Activated CD4-positive, alpha-beta T cell treated with anti-CD3 and anti-CD28 coated beads for 36 hours (primary cell): Measurements from ENCODE around the gene LDLRAD4. TPM values are rescaled to one million over a fixed set of nuclear protein-coding genes. Genes with fewer than 3 reads are reported as not detected.

Source experiments
- ATAC-seq: fragments of 200-7000 bp; cut with Tn5 transposase; one replicate; pipeline ENCODE4 v1.10.0; 2021; ENCODE audit warnings: mild to moderate bottlenecking, moderate library complexity
- CTCF ChIA-PET: fragments of 350-600 bp; sonication (Branson Sonifier 250); formaldehyde crosslinking; loops from one replicate; lab custom pipeline; 2021; ENCODE audit warnings: antibody characterized with exemption; lab: Charles Lee
- POLR2A ChIA-PET: fragments of 350-600 bp; sonication (Branson Sonifier 250); formaldehyde crosslinking; loops from one replicate; lab custom pipeline; 2021; ENCODE audit warnings: antibody characterized with exemption, inconsistent platforms; lab: Charles Lee
- DNase-seq: peaks from one replicate; pipeline ENCODE4 v3.0.0-alpha.2; 2020
- H3K27ac Mint-ChIP-seq: one replicate; pipeline ENCODE4 v1.8.0; 2021; ENCODE audit warnings: mixed read lengths
- H3K27me3 Mint-ChIP-seq: one replicate; pipeline ENCODE4 v1.8.0; 2021; ENCODE audit warnings: mixed read lengths
- H3K36me3 Mint-ChIP-seq: one replicate; pipeline ENCODE4 v1.8.0; 2021; ENCODE audit warnings: low read depth, mixed read lengths
- H3K4me1 Mint-ChIP-seq: one replicate; pipeline ENCODE4 v1.8.0; 2021; ENCODE audit warnings: mixed read lengths
- H3K4me3 Mint-ChIP-seq: one replicate; pipeline ENCODE4 v1.8.0; 2021; ENCODE audit warnings: mild to moderate bottlenecking, moderate library complexity, mixed read lengths
- H3K9me3 Mint-ChIP-seq: one replicate; pipeline ENCODE4 v1.8.0; 2021; ENCODE audit warnings: low read depth, mixed read lengths
- intact Hi-C, 2 experiments: fragments of 100-400 bp; cut with DNase I in 1 of 2; cut with micrococcal nuclease in 1 of 2; formaldehyde crosslinking; loops; one replicate each; pipeline versions ENCODE4 v1.14.2 to v1.15.1; 2022 to 2024; cut with DNase I, micrococcal nuclease
- total RNA-seq, 2 experiments: library from RNA; stranded (reverse); gene quantifications; one replicate each; pipeline ENCODE4 v1.2.3, GENCODE V29; 2021

Gene LDLRAD4
- total RNA-seq, 2 experiments from 2014 or later: 29.3 to 32.2 TPM

DNA sequence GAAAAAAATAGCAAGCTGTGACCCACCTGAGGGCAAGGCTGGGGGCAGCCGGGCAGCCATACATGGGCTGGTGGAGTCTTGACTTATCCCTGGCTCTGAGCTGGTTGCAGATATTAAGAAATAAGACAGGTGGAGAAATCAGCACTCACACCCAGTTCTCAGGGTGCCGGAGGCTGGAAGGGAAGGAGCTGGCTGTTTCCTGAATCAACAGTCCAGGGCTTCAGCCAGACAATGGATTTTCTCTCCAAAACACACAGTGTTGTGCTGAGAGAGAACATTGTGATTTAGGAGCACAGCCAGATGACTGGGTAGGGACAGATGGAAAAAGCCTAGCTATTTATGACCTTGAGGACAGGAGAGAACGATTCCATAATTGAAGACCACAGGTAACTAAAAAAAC lies 208.8 kb downstream of the LDLRAD4 start:
- ATAC-seq (no peak), DNase-seq (no peak)
- no peaks in the 10 kb centered on the region for H3K27me3 Mint-ChIP-seq
- intact Hi-C loops: no loop called here
- ChIA-PET POLR2A (interaction anchor here (0.6 to 0.8 kb wide), 2 partner anchors 138 to 160 kb away, joined by 3 read pairs; no protein-coding TSS in a partner anchor), CTCF (interaction anchor here (0.9 to 2.2 kb wide), 2 partner anchors 9 to 11 kb away, joined by 3 to 10 read pairs; no protein-coding TSS in a partner anchor)
- peaks cover 1% of the 10 kb centered on the region for H3K36me3 Mint-ChIP-seq
- peaks cover 37% of the 10 kb centered on the region for H3K4me1 Mint-ChIP-seq
- no peaks in the 10 kb centered on the region for H3K9me3 Mint-ChIP-seq
- no peak overlapping the region for H3K27ac Mint-ChIP-seq
- H3K4me3 Mint-ChIP-seq: no peak overlapping the region

DNA sequence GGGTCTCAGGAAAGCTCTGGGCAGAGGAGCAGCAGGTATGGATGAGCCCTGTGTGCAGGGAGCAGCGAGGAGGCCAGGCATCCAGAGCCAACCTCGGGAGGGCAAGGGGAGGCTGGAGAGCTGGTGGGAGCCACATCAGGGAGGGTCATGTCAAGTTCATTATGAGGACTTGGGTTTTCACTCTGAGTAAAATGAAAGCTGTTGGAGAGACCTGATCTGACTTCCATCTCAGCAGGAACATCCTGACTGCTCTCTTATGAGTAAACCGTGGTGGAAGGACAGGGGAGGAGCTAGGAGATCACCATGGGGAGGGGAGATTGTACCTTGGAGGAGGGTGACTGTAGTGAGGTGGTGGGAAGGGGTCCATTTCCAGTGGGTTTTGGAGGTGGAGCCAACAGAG lies 209.8 kb downstream of the LDLRAD4 start:
- DNase-seq (no peak), ATAC-seq (peak; percentile 45)
- ChIA-PET CTCF (interaction anchor here (0.9 to 2.2 kb wide), 2 partner anchors 10 kb away, joined by 3 to 10 read pairs; no protein-coding TSS in a partner anchor), POLR2A (no interaction called here)
- intact Hi-C loops: no loop called here
- H3K4me1 Mint-ChIP-seq: peaks cover 43% of the 10 kb centered on the region
- no peaks in the 10 kb centered on the region for H3K27me3 Mint-ChIP-seq
- H3K27ac Mint-ChIP-seq: no peak overlapping the region
- no peak overlapping the region for H3K4me3 Mint-ChIP-seq
- no peaks in the 10 kb centered on the region for H3K9me3 Mint-ChIP-seq
- H3K36me3 Mint-ChIP-seq: peaks cover 1% of the 10 kb centered on the region

DNA sequence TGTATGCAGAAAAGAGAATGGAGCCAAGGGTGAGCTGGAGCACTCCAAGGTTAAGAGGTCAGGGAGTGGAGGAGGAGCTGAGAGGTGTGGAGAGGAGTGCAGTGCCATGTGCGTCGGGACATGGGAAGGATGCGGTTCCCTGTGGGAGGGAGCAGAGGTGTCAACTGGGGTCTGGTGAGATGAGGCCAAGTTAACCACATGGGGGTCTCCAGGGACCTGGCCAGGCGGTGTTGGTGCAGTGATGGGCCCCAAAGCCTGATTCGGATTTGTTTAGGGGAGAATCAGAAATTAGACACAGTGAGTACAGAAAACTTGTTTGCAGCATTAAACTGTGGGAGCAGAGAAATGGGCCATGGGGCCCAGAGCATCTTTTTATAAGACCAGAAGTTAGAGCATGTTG lies 210.5 kb downstream of the LDLRAD4 start:
- no peak overlapping the region for H3K27ac Mint-ChIP-seq
- no peaks in the 10 kb centered on the region for H3K27me3 Mint-ChIP-seq
- ChIA-PET CTCF (interaction anchor here (0.6 to 2.2 kb wide), 2 partner anchors 9 to 338 kb away, joined by 3 to 10 read pairs; no protein-coding TSS in a partner anchor), POLR2A (no interaction called here)
- no peak overlapping the region for H3K4me3 Mint-ChIP-seq
- no peak for DNase-seq
- no peaks in the 10 kb centered on the region for H3K9me3 Mint-ChIP-seq
- intact Hi-C loops: no loop called here
- H3K4me1 Mint-ChIP-seq: peaks cover 50% of the 10 kb centered on the region
- no peaks in the 10 kb centered on the region for H3K36me3 Mint-ChIP-seq
- ATAC-seq: no peak

DNA sequence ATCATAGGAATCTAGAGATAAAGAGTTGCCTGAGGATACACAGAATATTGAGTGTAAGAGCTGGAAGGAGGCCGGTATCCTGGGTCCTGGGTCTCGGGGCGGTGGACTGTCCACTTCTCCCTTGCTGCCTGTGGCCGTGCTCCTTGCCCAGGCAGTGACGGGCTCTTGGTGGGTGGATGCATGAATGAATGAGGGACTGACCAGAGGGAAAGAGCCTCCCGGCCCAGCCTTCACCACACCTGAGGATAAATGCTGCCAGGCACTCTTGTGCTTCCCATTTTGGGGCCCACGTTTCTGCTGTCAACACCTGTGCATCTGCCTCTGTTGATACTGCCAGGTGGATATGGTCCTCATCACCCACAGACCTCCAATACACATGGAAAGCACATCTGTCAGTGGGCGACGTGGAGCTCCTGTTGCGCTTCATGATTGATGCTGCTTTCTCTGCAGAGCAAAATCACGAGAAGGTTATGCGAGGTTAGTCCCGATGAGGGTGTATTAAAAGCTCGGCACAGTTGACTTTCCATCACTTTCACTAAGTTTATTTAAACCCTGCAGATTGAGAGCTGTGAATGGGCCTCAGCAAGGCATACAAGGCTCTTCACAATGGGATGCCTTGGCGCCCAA lies 211.4 kb downstream of the LDLRAD4 start:
- Mint-ChIP-seq H3K9me3 (no peaks in the 10 kb centered on the region), H3K27me3 (no peaks in the 10 kb centered on the region), H3K4me3 (no peak overlapping the region), H3K27ac (no peak overlapping the region), H3K36me3 (no peaks in the 10 kb centered on the region), H3K4me1 (peaks cover 44% of the 10 kb centered on the region)
- intact Hi-C loops: loop anchor here in 1 of 2 experiments (10.0 kb wide), 1 partner anchor 185 kb away; no protein-coding TSS in a partner anchor
- CTCF ChIA-PET: no interaction called here
- DNase-seq (no peak), ATAC-seq (no peak)
- POLR2A ChIA-PET: no interaction called here

DNA sequence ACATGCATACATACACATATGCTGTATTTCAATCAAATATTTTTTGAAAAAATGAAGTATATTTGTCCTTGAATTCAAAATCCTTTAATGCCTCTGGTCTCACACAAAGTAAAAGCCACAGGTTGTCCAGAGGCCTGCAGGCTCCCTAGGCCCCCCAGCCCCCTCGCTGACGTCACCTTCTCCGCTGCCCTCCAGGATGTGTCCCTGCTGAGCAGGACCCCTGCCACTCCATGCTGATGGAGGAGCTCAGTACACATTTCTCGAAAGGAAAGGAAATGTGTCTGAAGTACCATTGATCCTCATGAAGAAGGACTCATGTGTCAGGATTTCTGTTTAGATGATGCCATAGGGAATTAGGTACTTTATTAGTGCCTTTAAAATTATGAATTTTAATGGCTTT lies 212.1 kb downstream of the LDLRAD4 start:
- no peaks in the 10 kb centered on the region for H3K9me3 Mint-ChIP-seq
- no peaks in the 10 kb centered on the region for H3K27me3 Mint-ChIP-seq
- CTCF ChIA-PET: no interaction called here
- no peak for DNase-seq
- H3K36me3 Mint-ChIP-seq: no peaks in the 10 kb centered on the region
- intact Hi-C loops: loop anchor here in 1 of 2 experiments (10.0 kb wide), 1 partner anchor 184 kb away; no protein-coding TSS in a partner anchor
- peaks cover 44% of the 10 kb centered on the region for H3K4me1 Mint-ChIP-seq
- no peak for ATAC-seq
- H3K27ac Mint-ChIP-seq: no peak overlapping the region
- H3K4me3 Mint-ChIP-seq: no peak overlapping the region
- POLR2A ChIA-PET: no interaction called here

DNA sequence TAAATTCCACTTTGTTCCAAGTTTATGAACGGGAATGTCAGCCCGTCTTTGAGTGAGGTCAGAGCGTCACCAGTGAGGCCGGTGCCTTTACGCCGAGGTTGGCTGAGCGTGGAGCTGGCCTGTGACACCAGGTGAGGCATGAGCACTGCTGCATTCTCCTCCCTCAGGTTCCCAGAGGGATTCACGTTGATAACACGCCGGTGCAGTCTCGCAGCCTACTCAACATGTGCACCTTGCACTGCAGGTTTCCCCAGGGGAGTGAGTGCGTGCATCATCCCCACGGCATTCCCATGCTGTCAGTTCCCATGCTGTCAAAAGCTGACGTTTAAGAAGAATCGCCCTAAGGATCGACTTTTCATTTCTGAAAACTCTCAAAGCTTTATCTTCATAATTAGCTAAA lies 213.3 kb downstream of the LDLRAD4 start:
- Mint-ChIP-seq H3K27me3 (no peaks in the 10 kb centered on the region), H3K27ac (no peak overlapping the region), H3K4me3 (no peak overlapping the region), H3K4me1 (peaks cover 49% of the 10 kb centered on the region), H3K9me3 (no peaks in the 10 kb centered on the region), H3K36me3 (no peaks in the 10 kb centered on the region)
- POLR2A ChIA-PET: interaction anchor here (0.6 kb wide), 1 partner anchor 159 kb away, joined by 4 read pairs; no protein-coding TSS in a partner anchor
- ATAC-seq: no peak
- no peak for DNase-seq
- CTCF ChIA-PET: no interaction called here
- intact Hi-C loops: loop anchor here (2.0 to 10.0 kb wide), 3 partner anchors 15 to 183 kb away; no protein-coding TSS in a partner anchor

DNA sequence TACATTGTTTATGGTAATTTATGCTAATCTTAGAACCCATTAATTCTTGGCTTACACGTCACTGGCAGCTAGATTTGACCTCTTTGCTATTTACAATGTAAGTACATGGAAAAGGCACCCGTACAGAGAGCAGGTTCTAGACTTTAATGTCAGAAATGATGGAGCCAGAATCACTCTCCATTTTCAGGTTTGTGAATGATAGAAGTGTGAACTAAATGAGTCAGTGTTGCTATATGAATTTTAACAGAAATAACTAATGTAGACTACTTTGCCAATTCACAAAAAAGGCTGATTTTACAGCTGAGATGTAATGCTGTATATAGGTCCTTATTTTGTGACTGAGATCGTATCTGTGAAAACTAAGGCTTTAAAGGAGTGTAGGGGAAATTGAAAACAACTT lies 214.6 kb downstream of the LDLRAD4 start:
- peak; percentile 70 for ATAC-seq
- no peak overlapping the region for H3K4me3 Mint-ChIP-seq
- CTCF ChIA-PET: interaction anchor here (0.8 to 1.5 kb wide), 2 partner anchors 31 to 274 kb away, joined by 3 read pairs; no protein-coding TSS in a partner anchor

DNA sequence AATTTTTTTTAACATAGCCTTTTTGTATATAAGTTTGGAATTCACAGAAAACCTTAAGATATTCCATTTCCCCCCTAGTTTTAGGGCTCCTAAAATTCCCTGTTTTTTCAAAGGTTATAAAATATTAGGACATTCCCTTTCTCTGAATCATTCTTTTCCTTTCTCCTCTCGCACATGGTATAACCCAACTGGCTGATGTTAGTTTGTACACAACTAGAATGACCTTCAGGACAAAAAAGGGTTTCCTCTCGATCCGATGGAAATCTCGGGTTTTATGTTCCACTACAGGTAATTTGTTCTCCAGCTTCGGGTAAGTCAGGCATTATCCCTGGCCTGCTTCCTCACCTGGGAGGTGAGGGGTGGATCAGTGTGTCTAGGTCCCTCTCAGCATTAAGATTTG lies 215.1 kb downstream of the LDLRAD4 start:
- intact Hi-C loops: loop anchor here (1.0 to 10.0 kb wide), 5 partner anchors 17 to 181 kb away; no protein-coding TSS in a partner anchor
- ChIA-PET CTCF (interaction anchor here (0.8 to 1.7 kb wide), 3 partner anchors 30 to 274 kb away, joined by 3 to 4 read pairs (median 3); no protein-coding TSS in a partner anchor), POLR2A (interaction anchor here (0.7 to 1.1 kb wide), 2 partner anchors 57 to 175 kb away, joined by 3 read pairs; no protein-coding TSS in a partner anchor)
- no peak overlapping the region for H3K4me3 Mint-ChIP-seq
- no peaks in the 10 kb centered on the region for H3K36me3 Mint-ChIP-seq
- no peak for DNase-seq
- H3K27me3 Mint-ChIP-seq: no peaks in the 10 kb centered on the region
- no peak overlapping the region for H3K27ac Mint-ChIP-seq
- H3K4me1 Mint-ChIP-seq: peaks cover 58% of the 10 kb centered on the region
- no peak for ATAC-seq
- H3K9me3 Mint-ChIP-seq: no peaks in the 10 kb centered on the region

More for the DNA sequence above, 214.6 kb downstream of the LDLRAD4 start:
- no peaks in the 10 kb centered on the region for H3K27me3 Mint-ChIP-seq
- peaks cover 58% of the 10 kb centered on the region for H3K4me1 Mint-ChIP-seq
- no peaks in the 10 kb centered on the region for H3K36me3 Mint-ChIP-seq
- POLR2A ChIA-PET: interaction anchor here (0.6 kb wide), 1 partner anchor 130 kb away, joined by 3 read pairs; no protein-coding TSS in a partner anchor
- intact Hi-C loops: loop anchor here (1.0 to 10.0 kb wide), 5 partner anchors 16 to 182 kb away; no protein-coding TSS in a partner anchor
- no peak for DNase-seq
- H3K9me3 Mint-ChIP-seq: no peaks in the 10 kb centered on the region
- no peak overlapping the region for H3K27ac Mint-ChIP-seq

DNA sequence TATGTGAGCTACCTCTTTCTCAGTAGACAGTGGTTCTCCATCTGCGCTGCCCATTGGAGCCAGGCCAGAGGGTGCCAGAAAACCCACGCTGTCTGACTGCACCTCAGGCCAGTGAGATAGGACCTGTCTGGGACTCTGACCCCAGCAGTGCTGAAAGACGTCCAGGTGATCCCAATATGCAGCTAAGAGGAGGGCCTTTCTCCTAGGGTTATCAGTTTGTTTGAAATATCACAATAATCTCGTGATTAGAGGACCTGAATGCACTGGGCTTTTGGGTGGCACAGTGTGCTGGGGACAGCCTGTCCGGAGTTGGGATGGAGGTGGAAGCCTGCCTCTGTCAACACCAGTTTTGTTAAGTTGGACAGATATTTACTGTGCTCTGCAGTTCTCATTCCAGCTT lies 216.3 kb downstream of the LDLRAD4 start:
- CTCF ChIA-PET: interaction anchor here (0.6 to 1.7 kb wide), 4 partner anchors 9 to 218 kb away, joined by 3 to 4 read pairs (median 3); no protein-coding TSS in a partner anchor
- POLR2A ChIA-PET: interaction anchor here (1.1 kb wide), 1 partner anchor 58 kb away, joined by 3 read pairs; no protein-coding TSS in a partner anchor
- H3K36me3 Mint-ChIP-seq: no peaks in the 10 kb centered on the region

DNA sequence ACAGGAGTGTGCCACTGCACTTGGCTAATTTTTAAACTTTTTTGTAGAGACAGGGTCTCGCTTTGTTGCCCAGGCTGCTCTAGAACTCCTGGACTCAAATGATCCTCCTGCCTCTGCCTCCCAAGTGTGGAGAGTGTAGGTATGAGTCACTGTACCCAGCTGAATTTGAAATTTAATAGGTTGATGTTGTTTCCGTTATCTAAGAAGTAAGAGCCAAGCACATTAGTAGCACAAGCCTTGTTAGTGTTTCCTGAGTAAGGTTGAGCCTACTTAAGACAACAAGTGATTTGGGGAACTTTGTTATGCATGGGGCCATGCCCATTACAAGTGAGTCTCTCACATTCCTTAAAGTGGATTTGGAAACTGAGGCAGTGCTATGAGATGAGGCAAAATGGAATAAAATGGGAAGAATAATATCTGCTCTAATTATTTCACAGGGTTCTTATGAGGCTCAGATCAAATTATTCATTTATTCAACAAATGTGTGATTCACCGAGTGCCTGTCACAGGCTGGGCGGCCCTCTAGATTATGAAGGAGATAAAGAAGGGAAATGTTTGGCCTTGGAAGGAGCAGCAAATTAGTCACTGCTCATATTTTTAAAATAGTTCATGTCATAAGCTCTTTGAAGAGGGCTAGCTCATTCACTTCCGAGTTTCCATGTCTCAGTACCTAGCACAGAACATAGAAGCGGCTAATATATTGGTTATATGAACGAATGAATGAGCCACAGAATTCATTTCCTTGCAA lies 217.2 kb downstream of the LDLRAD4 start:
- POLR2A ChIA-PET: no interaction called here
- Mint-ChIP-seq H3K36me3 (no peaks in the 10 kb centered on the region), H3K27ac (peak overlapping the region; percentile 86), H3K4me1 (peaks cover 67% of the 10 kb centered on the region), H3K4me3 (no peak overlapping the region), H3K9me3 (no peaks in the 10 kb centered on the region), H3K27me3 (no peaks in the 10 kb centered on the region)
- DNase-seq: peak; percentile 23
- CTCF ChIA-PET: interaction anchor here (0.6 to 1.7 kb wide), 4 partner anchors 10 to 219 kb away, joined by 3 to 4 read pairs (median 3); no protein-coding TSS in a partner anchor
- intact Hi-C loops: loop anchor here in 1 of 2 experiments (5.0 to 10.0 kb wide), 2 partner anchors 143 to 179 kb away; no protein-coding TSS in a partner anchor
- no peak for ATAC-seq

More for the DNA sequence above, 216.3 kb downstream of the LDLRAD4 start:
- no peak for ATAC-seq
- intact Hi-C loops: loop anchor here in 1 of 2 experiments (5.0 to 10.0 kb wide), 2 partner anchors 143 to 180 kb away; no protein-coding TSS in a partner anchor
- Mint-ChIP-seq H3K27me3 (no peaks in the 10 kb centered on the region), H3K4me3 (no peak overlapping the region), H3K27ac (no peak overlapping the region), H3K9me3 (no peaks in the 10 kb centered on the region), H3K4me1 (peaks cover 65% of the 10 kb centered on the region)
- DNase-seq: no peak
